ENCODE data around the gene SARM1. TPM values are rescaled to one million over a fixed set of nuclear protein-coding genes. Genes with fewer than 3 reads are reported as not detected.

SARM1 gene
- total and polyA plus RNA-seq, 2 of the 13 experiments (the other 11 are each of a cell fraction or from before 2014, with no cell fraction given): 0.73 to 0.86 TPM

DNA sequence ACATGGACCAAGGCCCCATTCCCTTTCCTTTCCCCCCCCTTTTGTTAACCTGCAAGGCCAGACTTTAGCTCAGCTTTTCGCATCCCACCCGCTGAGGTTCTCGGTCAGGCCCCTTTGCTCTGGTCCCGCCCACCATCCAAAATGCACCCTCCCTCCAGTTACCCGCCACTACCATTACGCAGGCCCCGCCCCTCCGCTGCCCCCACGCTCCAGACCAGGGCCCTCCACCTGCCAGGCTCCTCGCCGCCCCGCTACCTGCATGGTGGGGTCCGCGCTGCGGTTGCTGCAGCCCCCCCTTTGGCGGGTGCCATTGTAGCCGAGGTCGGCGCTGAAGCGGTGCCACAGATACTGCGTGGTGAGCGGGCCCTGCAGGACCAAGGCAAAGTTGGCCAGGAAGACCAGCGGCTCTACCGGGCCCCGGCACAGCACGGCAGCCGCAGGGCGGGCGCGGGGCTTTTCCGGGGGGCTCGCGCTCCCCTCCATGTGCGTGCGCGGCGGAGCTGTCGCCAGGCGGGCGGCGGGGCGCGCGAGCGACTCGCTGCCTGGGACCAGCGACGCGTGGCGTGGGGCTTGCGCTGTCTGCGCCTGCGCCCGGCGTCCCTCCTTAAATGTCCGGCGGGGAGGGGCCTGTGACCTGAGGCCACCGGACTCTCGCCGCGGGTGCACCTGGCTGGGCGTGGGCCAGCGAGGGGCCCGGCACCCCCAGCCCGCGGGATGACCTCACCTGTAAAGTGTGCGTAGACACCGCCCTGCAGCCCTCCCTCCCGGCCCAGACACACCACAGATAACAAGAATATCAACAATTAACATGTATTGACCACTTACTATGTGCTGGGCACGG lies 34.4 kb downstream of the SARM1 start, which contains the start of gene SLC46A1 (continued):
- TF ChIP-seq ZNF234 (CRISPR knock-in tag; conservative IDR thresholded peaks at IDR 0.05) (no peak), MTA3 (CRISPR knock-in tag; IDR thresholded peaks at IDR 0.05) (0 out of 2 replicates have a peak, but pooled peaks have one; percentile 68), ELF4 (CRISPR knock-in tag; IDR thresholded peaks at IDR 0.05; ENCODE audit: borderline replicate concordance) (no peak), ZBTB38 (CRISPR knock-in tag; IDR thresholded peaks at IDR 0.05) (peak; percentile 70; the same call in 1 of the 2 replicates), ZFP41 (CRISPR knock-in tag; IDR thresholded peaks at IDR 0.05; ENCODE audit: borderline replicate concordance) (no peak), ZFP36L2 (CRISPR knock-in tag; IDR thresholded peaks at IDR 0.05) (no peak), NFE2L1 (CRISPR knock-in tag; IDR thresholded peaks at IDR 0.05; ENCODE audit: borderline replicate concordance) (no peak), SOX5 (CRISPR knock-in tag; IDR thresholded peaks at IDR 0.05; ENCODE audit: borderline replicate concordance) (no peak), XRCC5 (optimal IDR thresholded peaks at IDR 0.05; ENCODE audit: low read length) (no peak), ZNF878 (CRISPR knock-in tag; IDR thresholded peaks at IDR 0.05) (no peak), MBD4 (IDR thresholded peaks at IDR 0.05; ENCODE audit: borderline replicate concordance, low read length) (no peak), DPF2 (CRISPR knock-in tag; IDR thresholded peaks at IDR 0.05; ENCODE audit: borderline replicate concordance, low read depth) (no peak), NFKBIZ (CRISPR knock-in tag; IDR thresholded peaks at IDR 0.05) (no peak), ZNF644 (CRISPR knock-in tag; IDR thresholded peaks at IDR 0.05; ENCODE audit: low read depth) (no peak), NFATC3 (CRISPR knock-in tag; IDR thresholded peaks at IDR 0.05) (no peak), KLF16 (CRISPR knock-in tag; IDR thresholded peaks at IDR 0.05) (no peak), FOXO1 (CRISPR knock-in tag; IDR thresholded peaks at IDR 0.05) (no peak), TBL1XR1 (IDR thresholded peaks at IDR 0.05; ENCODE audit: borderline replicate concordance, low read length, partially characterized antibody) (no peak), MAFK (conservative IDR thresholded peaks at IDR 0.05 in 1 of 2, IDR thresholded peaks at IDR 0.05 in 1 of 2; ENCODE audit: low read length in 2 of 2) (no peak)
- TF ChIP-seq, protein P1, sequence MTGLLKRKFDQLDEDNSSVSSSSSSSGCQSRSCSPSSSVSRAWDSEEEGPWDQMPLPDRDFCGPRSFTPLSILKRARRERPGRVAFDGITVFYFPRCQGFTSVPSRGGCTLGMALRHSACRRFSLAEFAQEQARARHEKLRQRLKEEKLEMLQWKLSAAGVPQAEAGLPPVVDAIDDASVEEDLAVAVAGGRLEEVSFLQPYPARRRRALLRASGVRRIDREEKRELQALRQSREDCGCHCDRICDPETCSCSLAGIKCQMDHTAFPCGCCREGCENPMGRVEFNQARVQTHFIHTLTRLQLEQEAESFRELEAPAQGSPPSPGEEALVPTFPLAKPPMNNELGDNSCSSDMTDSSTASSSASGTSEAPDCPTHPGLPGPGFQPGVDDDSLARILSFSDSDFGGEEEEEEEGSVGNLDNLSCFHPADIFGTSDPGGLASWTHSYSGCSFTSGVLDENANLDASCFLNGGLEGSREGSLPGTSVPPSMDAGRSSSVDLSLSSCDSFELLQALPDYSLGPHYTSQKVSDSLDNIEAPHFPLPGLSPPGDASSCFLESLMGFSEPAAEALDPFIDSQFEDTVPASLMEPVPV (CRISPR knock-in tag; IDR thresholded peaks at IDR 0.05): no peak
- TF ChIP-seq, protein P2, sequence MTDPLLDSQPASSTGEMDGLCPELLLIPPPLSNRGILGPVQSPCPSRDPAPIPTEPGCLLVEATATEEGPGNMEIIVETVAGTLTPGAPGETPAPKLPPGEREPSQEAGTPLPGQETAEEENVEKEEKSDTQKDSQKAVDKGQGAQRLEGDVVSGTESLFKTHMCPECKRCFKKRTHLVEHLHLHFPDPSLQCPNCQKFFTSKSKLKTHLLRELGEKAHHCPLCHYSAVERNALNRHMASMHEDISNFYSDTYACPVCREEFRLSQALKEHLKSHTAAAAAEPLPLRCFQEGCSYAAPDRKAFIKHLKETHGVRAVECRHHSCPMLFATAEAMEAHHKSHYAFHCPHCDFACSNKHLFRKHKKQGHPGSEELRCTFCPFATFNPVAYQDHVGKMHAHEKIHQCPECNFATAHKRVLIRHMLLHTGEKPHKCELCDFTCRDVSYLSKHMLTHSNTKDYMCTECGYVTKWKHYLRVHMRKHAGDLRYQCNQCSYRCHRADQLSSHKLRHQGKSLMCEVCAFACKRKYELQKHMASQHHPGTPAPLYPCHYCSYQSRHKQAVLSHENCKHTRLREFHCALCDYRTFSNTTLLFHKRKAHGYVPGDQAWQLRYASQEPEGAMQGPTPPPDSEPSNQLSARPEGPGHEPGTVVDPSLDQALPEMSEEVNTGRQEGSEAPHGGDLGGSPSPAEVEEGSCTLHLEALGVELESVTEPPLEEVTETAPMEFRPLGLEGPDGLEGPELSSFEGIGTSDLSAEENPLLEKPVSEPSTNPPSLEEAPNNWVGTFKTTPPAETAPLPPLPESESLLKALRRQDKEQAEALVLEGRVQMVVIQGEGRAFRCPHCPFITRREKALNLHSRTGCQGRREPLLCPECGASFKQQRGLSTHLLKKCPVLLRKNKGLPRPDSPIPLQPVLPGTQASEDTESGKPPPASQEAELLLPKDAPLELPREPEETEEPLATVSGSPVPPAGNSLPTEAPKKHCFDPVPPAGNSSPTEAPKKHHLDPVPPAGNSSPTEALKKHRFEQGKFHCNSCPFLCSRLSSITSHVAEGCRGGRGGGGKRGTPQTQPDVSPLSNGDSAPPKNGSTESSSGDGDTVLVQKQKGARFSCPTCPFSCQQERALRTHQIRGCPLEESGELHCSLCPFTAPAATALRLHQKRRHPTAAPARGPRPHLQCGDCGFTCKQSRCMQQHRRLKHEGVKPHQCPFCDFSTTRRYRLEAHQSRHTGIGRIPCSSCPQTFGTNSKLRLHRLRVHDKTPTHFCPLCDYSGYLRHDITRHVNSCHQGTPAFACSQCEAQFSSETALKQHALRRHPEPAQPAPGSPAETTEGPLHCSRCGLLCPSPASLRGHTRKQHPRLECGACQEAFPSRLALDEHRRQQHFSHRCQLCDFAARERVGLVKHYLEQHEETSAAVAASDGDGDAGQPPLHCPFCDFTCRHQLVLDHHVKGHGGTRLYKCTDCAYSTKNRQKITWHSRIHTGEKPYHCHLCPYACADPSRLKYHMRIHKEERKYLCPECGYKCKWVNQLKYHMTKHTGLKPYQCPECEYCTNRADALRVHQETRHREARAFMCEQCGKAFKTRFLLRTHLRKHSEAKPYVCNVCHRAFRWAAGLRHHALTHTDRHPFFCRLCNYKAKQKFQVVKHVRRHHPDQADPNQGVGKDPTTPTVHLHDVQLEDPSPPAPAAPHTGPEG (CRISPR knock-in tag; IDR thresholded peaks at IDR 0.05): no peak; the same call in 1 of the 2 replicates
- TF ChIP-seq, protein P3, sequence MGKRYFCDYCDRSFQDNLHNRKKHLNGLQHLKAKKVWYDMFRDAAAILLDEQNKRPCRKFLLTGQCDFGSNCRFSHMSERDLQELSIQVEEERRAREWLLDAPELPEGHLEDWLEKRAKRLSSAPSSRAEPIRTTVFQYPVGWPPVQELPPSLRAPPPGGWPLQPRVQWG (CRISPR knock-in tag; IDR thresholded peaks at IDR 0.05; ENCODE audit: borderline replicate concordance, low read depth): no peak
